Urinary bladder (tissue), 4 donors: ENCODE measurements around the gene MVK. TPM values are rescaled to one million over a fixed set of nuclear protein-coding genes. Genes with fewer than 3 reads are reported as not detected.

Experiments
- DNase-seq: peaks from one replicate; pipeline ENCODE4 v3.0.0-alpha.2; 2015; ENCODE audit errors: extremely low spot score
- H3K27ac ChIP-seq: one replicate; pipeline ENCODE4 v1.5.1; 2013; ENCODE audit warnings: low read depth, mild to moderate bottlenecking, moderate library complexity
- H3K36me3 ChIP-seq: one replicate; pipeline ENCODE4 v1.6.1; 2013; ENCODE audit warnings: mild to moderate bottlenecking, moderate library complexity; ENCODE audit not compliant: insufficient read depth
- H3K4me1 ChIP-seq: one replicate; pipeline ENCODE4 v1.6.1; 2013; ENCODE audit warnings: mild to moderate bottlenecking, moderate library complexity; ENCODE audit not compliant: insufficient read depth
- H3K4me3 ChIP-seq: one replicate; pipeline ENCODE4 v1.5.1; 2013; ENCODE audit warnings: low read depth, low read length
- WGBS: extraction: QIAGEN DNeasy Blood & Tissue Kit; methylation state at CpG from one replicate; pipeline ENCODE4 v1.1.7; 2013; 5-methylcytosine and 5-hydroxymethylcytosine counted together
- polyA plus RNA-seq: library from polyadenylated mRNA; stranded (reverse); fragments of 200-250 nt; gene quantifications from one replicate; pipeline ENCODE4 v1.2.3, GENCODE V29; 2013
- total RNA-seq: library from RNA; depleted of rRNA; stranded (reverse); fragments of >200 nt; gene quantifications from one replicate; pipeline ENCODE4 v1.2.3, GENCODE V29; 2014
- donor health status: healthy with polysubstance abuse.
- donor health status: healthy.

Gene MVK
- 10.5 TPM for total RNA-seq
- polyA plus RNA-seq: 13.2 TPM

- peak; percentile 98 for DNase-seq
- Histone ChIP-seq H3K4me3 (peak within 1 kb of the TSS; percentile 69), H3K4me1 (no peaks in the 10 kb centered on the region), H3K36me3 (peaks cover under 1% of the 10 kb centered on the region), H3K27ac (peak within 1 kb of the TSS; percentile 58)
- WGBS: under 1% methylated on average over 74 of the region's 74 CpGs
Measured at GRCh38 chr12:109573029-109573913, at the start of gene MVK, which contains the start of gene MMAB. TSS of gene MVK (plus strand) at chr12:109573794. CDS start at chr12:109574823, 1,029 bp downstream. TSS of gene MMAB (minus strand) at chr12:109573504. CDS start at chr12:109573480, 24 bp downstream.

- Histone ChIP-seq H3K4me1 (no peaks in the 10 kb centered on the region), H3K4me3 (no peak overlapping the region), H3K27ac (no peak overlapping the region), H3K36me3 (no peaks in the 10 kb centered on the region)
- 83% methylated on average over 26 of the region's 26 CpGs for WGBS
- DNase-seq: no peak
Measured at GRCh38 chr12:109524466-109525278, 48.9 kb upstream of the MVK start.

- Histone ChIP-seq H3K4me1 (no peaks in the 10 kb centered on the region), H3K36me3 (no peaks in the 10 kb centered on the region), H3K4me3 (no peak overlapping the region), H3K27ac (no peak overlapping the region)
- 74% methylated on average over 3 of the region's 3 CpGs for WGBS
- DNase-seq: no peak
Measured at GRCh38 chr12:109525279-109525585, 48.4 kb upstream of the MVK start.

DNA sequence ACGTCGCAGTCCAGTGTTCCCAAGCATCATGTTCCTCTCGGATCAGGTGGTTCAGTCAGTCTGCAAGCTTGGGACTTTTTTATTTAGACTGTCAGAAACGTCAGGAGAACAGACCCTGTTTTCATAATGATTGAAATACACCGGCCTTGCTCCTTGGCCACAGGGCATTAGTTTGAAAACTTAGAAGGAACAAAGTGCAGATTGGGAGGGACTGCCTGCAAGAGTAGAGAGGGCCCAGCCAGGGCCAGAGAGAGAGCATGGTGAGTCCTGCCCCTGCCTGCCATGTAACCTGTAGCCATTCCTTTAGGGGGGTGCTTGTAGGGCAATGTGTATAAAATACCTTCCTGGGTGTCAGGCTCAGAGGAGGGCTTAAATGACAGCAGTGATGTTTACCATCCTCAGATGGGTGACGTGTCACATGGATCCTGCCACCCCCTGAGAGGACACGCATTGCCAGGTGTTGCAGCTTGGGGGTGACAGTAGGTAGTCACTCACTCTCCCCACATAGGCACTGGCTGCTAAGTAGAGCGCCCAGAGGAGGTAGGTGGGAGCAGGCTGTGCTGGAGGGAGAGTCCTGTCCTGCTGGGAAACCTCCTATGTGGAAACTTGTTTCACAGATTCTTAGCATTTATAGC lies 46.0 kb upstream of the MVK start:
- Histone ChIP-seq H3K36me3 (no peaks in the 10 kb centered on the region), H3K27ac (no peak overlapping the region)
- 81% methylated on average over 8 of the region's 8 CpGs for WGBS

DNA sequence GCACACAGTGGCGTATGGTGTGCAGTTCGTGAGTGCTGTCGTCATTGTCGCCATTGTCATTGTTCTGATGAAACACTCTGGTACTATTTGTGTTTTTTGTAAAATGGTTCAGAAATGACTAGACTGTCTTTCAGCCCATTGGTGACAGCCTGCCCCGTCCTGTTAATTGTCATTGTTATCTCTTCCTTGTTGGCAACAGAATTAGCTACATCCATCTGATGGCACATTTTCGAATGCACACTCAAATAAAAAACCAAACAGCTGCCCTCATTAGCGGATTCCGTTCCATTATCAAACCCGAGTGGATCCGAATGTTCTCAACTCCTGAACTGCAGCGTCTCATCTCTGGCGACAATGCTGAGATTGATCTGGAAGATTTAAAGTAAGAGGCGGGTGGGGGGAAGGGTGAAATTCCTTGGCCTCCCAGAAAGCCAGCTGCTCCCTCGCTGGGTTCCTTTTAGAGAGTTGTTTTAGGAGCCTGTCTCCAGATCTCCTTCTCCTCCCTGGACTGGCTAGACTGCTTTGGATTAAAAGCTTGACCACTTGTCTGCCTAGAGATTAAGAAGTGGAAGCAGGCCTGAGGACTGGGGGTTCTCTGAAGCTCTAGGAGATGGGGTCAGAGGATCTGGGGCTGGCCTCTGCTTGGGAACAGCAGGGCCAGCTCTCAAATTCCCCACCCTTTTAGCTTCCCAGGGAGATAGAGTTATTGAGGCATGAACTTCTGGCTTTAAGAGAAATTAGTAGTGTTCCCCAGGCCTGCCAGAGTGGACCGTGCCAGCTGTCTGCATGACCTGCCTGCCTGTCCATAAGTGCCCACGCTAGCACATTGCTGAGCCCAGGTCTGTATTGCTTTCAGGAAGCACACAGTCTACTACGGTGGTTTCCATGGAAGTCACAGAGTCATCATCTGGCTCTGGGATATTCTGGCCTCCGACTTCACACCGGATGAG lies 43.6 kb upstream of the MVK start:
- H3K36me3 ChIP-seq: peaks cover 2% of the 10 kb centered on the region
- H3K4me1 ChIP-seq: no peaks in the 10 kb centered on the region
- H3K4me3 ChIP-seq: no peak overlapping the region
- no peak for DNase-seq
- WGBS: 53% methylated on average over 19 of the region's 19 CpGs
- H3K27ac ChIP-seq: no peak overlapping the region

More for the DNA sequence above, 46.0 kb upstream of the MVK start:
- Histone ChIP-seq H3K4me1 (no peaks in the 10 kb centered on the region), H3K4me3 (no peak overlapping the region)
- no peak for DNase-seq

DNA sequence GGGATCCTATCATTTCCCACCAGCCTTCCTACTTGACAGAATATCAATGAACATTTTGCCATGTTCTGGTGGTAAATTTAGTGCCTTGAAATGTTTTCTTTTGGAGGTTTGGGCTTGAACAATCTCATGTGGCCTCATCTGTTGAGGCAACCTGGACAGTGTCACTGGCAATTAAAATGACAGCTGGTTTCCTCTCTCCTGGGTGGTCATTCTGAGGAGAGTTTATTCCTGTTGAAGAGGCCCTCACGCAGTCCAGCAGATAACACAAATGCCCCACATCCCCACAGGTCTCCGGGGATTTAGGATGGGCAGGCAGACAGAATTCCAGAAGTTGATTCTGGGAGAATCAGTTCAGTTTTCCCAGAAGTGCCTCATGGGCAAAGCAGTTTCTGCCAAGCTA lies 42.2 kb upstream of the MVK start:
- Histone ChIP-seq H3K4me3 (no peak overlapping the region), H3K36me3 (peaks cover 2% of the 10 kb centered on the region)

GRCh38 chr12:109532721-109533486 lies 40.7 kb upstream of the MVK start:
- no peak overlapping the region for H3K27ac ChIP-seq
- 87% methylated on average over 24 of the region's 24 CpGs for WGBS
- H3K4me3 ChIP-seq: no peak overlapping the region
- no peak for DNase-seq
- H3K36me3 ChIP-seq: peaks cover 2% of the 10 kb centered on the region
- H3K4me1 ChIP-seq: no peaks in the 10 kb centered on the region

More for the DNA sequence above, 42.2 kb upstream of the MVK start:
- Histone ChIP-seq H3K4me1 (no peaks in the 10 kb centered on the region), H3K27ac (no peak overlapping the region)
- WGBS: 46% methylated on average over 2 of the region's 2 CpGs
- no peak for DNase-seq

GRCh38 chr12:109533487-109533740 lies 40.2 kb upstream of the MVK start:
- WGBS: 93% methylated on average over 8 of the region's 8 CpGs
- H3K36me3 ChIP-seq: peaks cover 2% of the 10 kb centered on the region

GRCh38 chr12:109534456-109534855 lies 39.1 kb upstream of the MVK start:
- WGBS: 97% methylated on average over 15 of the region's 15 CpGs
- peaks cover 2% of the 10 kb centered on the region for H3K36me3 ChIP-seq
- H3K4me3 ChIP-seq: no peak overlapping the region

More at GRCh38 chr12:109533487-109533740, 40.2 kb upstream of the MVK start:
- H3K4me1 ChIP-seq: no peaks in the 10 kb centered on the region
- DNase-seq: no peak
- no peak overlapping the region for H3K4me3 ChIP-seq
- H3K27ac ChIP-seq: no peak overlapping the region

DNA sequence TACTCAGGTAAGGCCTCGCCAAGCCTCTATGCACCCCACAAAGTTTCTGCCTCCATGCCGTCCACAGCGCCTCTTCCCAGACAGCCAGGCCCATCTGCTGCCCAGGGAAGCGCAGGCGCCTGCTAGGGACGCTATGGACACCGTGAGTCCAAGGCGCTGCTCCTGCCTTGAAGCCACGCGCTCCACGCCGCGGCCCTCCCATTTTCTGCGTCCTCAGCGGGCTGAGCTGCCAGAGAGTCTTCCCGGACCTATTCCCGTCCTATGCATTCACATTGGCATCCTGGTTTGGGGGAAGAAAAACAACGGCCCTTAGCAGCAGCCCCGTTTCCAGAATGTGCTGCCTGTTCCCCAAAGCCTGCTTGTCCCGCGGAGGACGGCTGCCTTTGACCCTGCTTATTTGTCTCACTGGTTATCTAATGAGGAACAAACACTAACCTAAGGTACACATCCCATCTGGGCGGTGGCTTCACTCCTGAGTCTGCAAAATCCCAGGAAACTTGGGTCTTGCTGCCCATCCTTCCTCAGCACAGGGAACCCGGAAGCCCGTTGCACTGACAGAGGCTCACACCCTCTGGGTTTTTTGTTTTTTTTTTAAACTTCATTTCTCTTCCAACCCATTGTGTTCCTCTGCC lies 38.2 kb upstream of the MVK start:
- Histone ChIP-seq H3K4me3 (no peak overlapping the region), H3K4me1 (no peaks in the 10 kb centered on the region), H3K36me3 (peaks cover 2% of the 10 kb centered on the region), H3K27ac (no peak overlapping the region)
- DNase-seq: no peak
- 95% methylated on average over 25 of the region's 25 CpGs for WGBS

More at GRCh38 chr12:109534456-109534855, 39.1 kb upstream of the MVK start:
- no peak for DNase-seq
- Histone ChIP-seq H3K27ac (no peak overlapping the region), H3K4me1 (no peaks in the 10 kb centered on the region)

GRCh38 chr12:109535863-109536250 lies 37.7 kb upstream of the MVK start:
- no peak for DNase-seq
- H3K4me1 ChIP-seq: no peaks in the 10 kb centered on the region
- H3K27ac ChIP-seq: no peak overlapping the region
- H3K36me3 ChIP-seq: peaks cover 2% of the 10 kb centered on the region
- no peak overlapping the region for H3K4me3 ChIP-seq
- 88% methylated on average over 5 of the region's 5 CpGs for WGBS

DNA sequence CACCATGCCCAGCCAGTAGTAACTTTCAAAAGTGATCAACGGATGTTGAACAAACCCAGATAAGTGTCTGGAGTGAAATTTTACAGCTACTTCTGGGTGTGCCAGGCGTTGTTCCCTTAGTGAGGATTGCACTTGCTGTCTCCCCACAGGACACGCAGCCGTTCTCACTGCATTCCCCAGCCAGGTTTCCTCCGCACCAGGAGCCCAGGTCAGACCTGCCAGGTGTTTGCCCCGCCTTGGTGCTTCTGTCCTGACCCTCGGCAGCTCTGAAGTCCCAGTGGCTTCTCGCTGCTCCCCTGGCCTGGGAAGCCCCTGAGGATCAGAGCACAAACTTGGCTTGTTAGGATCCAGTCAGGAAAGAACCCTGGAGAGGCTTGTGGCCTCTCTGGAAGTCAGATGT lies 36.5 kb upstream of the MVK start:
- Histone ChIP-seq H3K27ac (no peak overlapping the region), H3K36me3 (peaks cover 2% of the 10 kb centered on the region), H3K4me1 (no peaks in the 10 kb centered on the region), H3K4me3 (no peak overlapping the region)
- WGBS: 94% methylated on average over 8 of the region's 8 CpGs
- DNase-seq: no peak
